ENCODE data around the gene ZNF628. TPM values are rescaled to one million over a fixed set of nuclear protein-coding genes. Genes with fewer than 3 reads are reported as not detected.
A peak's percentile ranks its signal among the peaks of the same experiment; 100 is the strongest.

ZNF628 gene
- total RNA-seq, 3 donors from 2014 or later, result 6.8 to 11.1 (median 7.9) TPM

GRCh38 chr19:55503502-55504251, 27.3 kb downstream of the ZNF628 start:
- H3K4me3 ChIP-seq, result no peak overlapping the region
- TF ChIP-seq CTCF (IDR thresholded peaks at IDR 0.05), result peak; percentile 98
- intact Hi-C loops (cut with DNase I, micrococcal nuclease), result loop anchor here in 1 of 2 donors (2.0 kb wide), 1 partner anchor 35 kb away; no protein-coding TSS in a partner anchor
- H3K36me3 ChIP-seq (ENCODE audit: low read depth), result no peaks in the 10 kb centered on the region
- H3K4me1 ChIP-seq (ENCODE audit: low read depth), result no peaks in the 10 kb centered on the region
- ATAC-seq (peak; percentile 98), DNase-seq (peak; percentile 92 to 93 (median 92))
- H3K9me3 ChIP-seq, result no peaks in the 10 kb centered on the region

GRCh38 chr19:55504252-55504603, 27.8 kb downstream of the ZNF628 start:
- intact Hi-C loops (cut with DNase I, micrococcal nuclease), result loop anchor here in 1 of 2 donors (2.0 kb wide), 1 partner anchor 35 kb away; no protein-coding TSS in a partner anchor

GRCh38 chr19:55504981-55505380, 28.6 kb downstream of the ZNF628 start:
- intact Hi-C loops (cut with DNase I, micrococcal nuclease), result loop anchor here in 1 of 2 donors (2.0 kb wide), 1 partner anchor 36 kb away; no protein-coding TSS in a partner anchor
- Histone ChIP-seq H3K4me3 (no peak overlapping the region), H3K9me3 (no peaks in the 10 kb centered on the region), H3K4me1 (ENCODE audit: low read depth) (no peaks in the 10 kb centered on the region), H3K36me3 (ENCODE audit: low read depth) (no peaks in the 10 kb centered on the region)
- DNase-seq, result no peak
- ATAC-seq, result no peak
- TF ChIP-seq CTCF (IDR thresholded peaks at IDR 0.05), result no peak

More at GRCh38 chr19:55504252-55504603, 27.8 kb downstream of the ZNF628 start:
- Histone ChIP-seq H3K9me3 (no peaks in the 10 kb centered on the region), H3K36me3 (ENCODE audit: low read depth) (no peaks in the 10 kb centered on the region), H3K4me3 (no peak overlapping the region), H3K4me1 (ENCODE audit: low read depth) (no peaks in the 10 kb centered on the region)
- TF ChIP-seq CTCF (IDR thresholded peaks at IDR 0.05), result no peak
- DNase-seq (no peak), ATAC-seq (no peak)

GRCh38 chr19:55508120-55508519, 31.7 kb downstream of the ZNF628 start:
- DNase-seq (no peak), ATAC-seq (no peak)
- Histone ChIP-seq H3K4me3 (no peak overlapping the region), H3K36me3 (ENCODE audit: low read depth) (no peaks in the 10 kb centered on the region), H3K4me1 (ENCODE audit: low read depth) (no peaks in the 10 kb centered on the region), H3K9me3 (no peaks in the 10 kb centered on the region)
- intact Hi-C loops (cut with DNase I, micrococcal nuclease), result no loop called here
- no peak for TF ChIP-seq CTCF (IDR thresholded peaks at IDR 0.05)

- peak; percentile 93 to 97 (median 95) for DNase-seq
- Histone ChIP-seq H3K9me3 (no peaks in the 10 kb centered on the region), H3K36me3 (ENCODE audit: low read depth) (no peaks in the 10 kb centered on the region), H3K4me3 (peak overlapping the region; percentile 19), H3K4me1 (ENCODE audit: low read depth) (no peaks in the 10 kb centered on the region)
- peak; percentile 67 for TF ChIP-seq CTCF (IDR thresholded peaks at IDR 0.05)
- peak; percentile 100 for ATAC-seq
- intact Hi-C loops (cut with DNase I, micrococcal nuclease), result no loop called here
These were observed 40.6 kb downstream of the ZNF628 start for GRCh38 chr19:55516878-55517620.
